Hippocampal formation (tissue), 2 donors: Measurements from ENCODE around the gene WDR18.
A peak's percentile ranks its signal among the peaks of the same experiment; 100 is the strongest.

Experiments
- DNase-seq, 2 donors: peaks; one replicate each; lab custom pipeline; 2025; lab: John Stamatoyannopoulos, UW

Gene WDR18, protein sequence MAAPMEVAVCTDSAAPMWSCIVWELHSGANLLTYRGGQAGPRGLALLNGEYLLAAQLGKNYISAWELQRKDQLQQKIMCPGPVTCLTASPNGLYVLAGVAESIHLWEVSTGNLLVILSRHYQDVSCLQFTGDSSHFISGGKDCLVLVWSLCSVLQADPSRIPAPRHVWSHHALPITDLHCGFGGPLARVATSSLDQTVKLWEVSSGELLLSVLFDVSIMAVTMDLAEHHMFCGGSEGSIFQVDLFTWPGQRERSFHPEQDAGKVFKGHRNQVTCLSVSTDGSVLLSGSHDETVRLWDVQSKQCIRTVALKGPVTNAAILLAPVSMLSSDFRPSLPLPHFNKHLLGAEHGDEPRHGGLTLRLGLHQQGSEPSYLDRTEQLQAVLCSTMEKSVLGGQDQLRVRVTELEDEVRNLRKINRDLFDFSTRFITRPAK

DNA sequence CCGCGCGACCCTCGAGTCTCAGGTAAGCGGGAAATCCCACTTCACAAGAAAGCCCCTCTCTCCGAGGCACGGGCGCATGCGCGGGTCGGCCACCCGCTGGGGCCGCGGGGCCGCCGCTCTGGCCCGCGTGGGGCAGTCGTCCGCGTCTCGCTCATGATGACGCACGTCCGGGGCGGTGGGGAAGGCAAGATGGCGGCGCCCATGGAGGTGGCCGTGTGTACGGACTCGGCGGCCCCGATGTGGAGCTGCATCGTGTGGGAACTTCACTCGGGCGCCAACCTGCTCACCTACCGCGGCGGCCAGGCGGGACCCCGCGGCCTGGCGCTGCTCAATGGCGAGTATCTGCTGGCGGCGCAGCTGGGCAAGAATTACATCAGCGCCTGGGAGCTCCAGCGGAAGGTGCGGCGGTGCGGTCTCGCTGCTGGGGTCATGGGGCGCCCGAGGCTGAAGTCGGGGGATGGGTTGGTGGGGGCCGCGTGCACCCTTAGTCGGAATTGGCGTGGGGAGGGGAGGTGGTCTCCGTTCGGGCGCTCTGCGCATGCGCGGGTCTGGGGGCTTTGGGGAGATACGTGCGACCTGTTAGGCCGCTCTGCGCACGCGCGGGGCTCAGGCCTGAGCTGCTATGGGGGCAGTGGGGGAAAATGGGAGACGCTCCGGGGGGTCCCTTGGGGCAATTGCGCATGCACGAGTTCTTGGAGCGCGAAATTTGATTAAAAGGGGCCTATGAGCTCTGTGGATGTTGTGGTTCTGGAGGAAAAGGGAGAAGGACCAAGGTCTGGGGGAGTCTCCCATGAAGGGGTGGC, at the start of gene WDR18:
WDR18 (plus strand) TSS at position 181 of the 803 bp plus-strand sequence; CDS start at position 190, 9 bp downstream.
- DNase-seq: peak; percentile 87 to 93

DNA sequence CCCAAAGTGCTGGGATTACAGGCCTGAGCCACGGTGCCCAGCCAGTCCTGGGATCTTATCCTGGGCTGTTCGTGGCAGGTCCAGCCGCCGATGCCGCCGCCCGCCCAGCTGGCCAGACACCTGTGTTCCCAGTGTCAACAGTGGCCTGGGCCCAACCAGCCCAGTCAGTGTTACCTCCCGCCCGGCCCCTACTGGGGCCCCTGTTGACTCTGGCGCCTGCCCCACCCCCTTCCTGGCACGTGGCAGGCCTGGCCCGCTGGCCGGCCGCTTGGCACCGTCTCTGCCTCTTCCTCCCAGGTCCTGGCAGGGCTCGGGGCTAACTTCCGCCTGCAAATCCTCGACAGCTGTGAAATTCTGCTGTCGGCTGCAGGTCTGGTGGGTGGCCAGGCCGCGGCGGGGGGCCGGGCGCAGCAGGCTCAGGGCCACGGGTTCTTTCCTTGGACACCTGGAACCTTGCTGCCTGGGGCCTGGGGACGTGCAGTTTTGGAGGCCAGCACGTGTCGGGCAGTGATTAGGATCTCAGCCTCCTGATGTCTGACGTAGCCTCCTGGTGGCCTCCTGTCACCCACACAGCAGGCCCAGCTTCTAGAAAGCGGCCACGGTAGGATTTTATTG, 49.2 kb upstream of the WDR18 start:
- DNase-seq: peak in 1 of 2 donors; percentile 56

DNA sequence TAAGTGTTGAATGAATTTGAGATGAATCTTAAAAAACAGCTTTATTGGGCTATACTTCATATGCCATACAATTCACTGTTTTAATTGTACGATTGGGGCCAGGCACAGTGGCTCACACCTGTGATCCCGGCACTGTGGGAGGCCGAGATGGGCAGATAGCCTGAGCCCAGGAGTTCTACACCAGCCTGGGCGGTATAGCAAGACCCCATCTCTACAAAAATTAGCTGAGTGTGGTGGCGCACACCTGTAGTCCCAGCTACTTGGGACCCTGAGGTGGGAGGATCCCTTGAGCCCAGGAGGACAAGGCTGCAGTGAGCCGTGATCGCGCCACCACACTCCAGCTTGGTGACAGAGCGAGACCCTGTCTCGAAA, 48.0 kb upstream of the WDR18 start:
- DNase-seq: no peak

DNA sequence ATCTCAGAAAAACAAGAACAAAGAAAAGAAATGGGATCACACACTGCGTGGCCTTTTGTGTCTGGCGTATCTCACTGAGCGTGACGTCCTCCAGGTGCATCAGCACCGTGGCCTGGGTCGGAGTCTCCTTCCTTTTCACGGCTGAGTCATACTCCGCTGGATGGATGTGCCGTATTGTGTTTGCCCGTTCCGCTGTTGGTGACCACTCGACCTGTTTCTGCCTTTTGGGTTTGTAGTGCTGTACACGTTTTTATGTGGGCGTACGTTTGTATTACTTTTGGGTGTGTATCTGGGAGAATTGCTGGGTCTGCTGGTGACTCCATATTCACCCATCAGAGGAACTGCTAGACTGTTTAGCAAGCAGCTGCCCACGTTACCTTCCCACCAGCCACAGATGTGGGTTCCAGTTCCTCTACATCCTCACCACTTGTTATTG, 46.9 kb upstream of the WDR18 start:
- DNase-seq: no peak

DNA sequence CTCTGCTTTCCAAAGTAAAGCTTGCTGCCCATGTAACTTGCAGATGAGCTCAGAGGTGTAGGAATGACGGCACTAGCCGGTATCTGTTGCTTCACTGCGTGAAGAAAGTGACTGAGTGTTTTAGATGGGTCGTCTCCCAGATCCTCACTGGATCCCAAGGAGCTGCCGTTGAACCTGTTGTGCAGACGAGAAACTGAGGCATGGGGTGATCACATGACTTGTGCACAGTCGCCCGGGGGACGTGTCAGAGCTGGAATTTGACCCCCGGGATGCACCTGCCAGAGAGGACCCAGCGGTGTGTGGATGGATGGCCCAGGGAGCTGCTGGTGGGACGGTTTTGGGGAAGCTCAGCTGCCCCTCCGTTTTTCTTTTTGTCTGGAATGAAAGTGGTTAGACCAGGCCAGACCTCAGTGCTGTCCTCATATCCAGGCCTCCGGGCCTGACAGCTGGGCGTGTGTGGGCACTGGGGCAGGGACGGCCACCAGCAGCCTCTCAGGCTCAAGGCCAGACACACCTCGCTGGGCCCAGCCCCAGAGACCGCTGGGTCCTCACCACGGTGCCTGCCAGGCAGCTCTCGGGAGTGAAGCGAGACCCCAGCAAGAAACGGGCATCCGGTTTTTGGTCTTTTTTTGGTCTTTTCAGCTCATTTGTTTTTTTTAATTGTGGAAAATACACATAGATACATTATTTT, 45.8 kb upstream of the WDR18 start:
- no peak for DNase-seq

DNA sequence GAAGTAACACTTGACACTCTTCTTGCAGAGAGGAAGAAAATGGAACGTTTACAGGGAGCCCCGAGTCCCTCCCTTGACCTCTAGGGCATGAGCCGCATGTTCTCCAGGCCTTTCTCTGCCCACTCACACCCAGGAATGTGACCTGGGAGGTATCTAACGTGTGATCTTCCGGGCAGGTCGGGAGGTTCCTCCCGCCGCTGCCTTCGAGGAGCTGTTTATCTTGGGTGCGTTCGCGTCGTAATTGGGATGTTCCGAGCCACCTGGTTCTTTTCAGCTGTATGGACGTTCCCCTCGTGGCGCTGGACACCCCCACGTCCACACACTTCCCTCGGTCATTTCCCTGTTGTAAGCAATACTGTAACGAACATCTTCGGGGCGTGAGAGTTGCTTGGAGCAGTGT, 44.7 kb upstream of the WDR18 start:
- no peak for DNase-seq

DNA sequence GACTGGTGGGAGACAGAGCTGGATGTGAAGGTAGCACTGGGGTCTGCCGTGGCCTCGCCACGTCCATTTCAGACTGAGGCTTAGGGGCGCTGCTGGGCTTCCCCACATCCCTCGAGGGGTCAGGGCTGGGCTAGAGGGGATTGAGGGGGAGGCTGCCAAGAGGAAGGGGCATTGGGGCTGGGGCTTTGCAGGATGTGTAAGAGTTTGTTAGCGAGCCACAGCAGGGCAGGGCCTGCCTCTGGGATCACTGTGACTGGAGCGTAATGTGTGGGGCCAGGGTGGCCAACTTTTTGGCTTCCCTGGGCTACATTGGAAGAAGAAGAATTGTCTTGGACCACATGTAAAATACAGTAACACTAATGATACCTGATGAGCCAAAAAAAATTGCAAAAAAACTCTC, 44.2 kb upstream of the WDR18 start:
- no peak for DNase-seq

DNA sequence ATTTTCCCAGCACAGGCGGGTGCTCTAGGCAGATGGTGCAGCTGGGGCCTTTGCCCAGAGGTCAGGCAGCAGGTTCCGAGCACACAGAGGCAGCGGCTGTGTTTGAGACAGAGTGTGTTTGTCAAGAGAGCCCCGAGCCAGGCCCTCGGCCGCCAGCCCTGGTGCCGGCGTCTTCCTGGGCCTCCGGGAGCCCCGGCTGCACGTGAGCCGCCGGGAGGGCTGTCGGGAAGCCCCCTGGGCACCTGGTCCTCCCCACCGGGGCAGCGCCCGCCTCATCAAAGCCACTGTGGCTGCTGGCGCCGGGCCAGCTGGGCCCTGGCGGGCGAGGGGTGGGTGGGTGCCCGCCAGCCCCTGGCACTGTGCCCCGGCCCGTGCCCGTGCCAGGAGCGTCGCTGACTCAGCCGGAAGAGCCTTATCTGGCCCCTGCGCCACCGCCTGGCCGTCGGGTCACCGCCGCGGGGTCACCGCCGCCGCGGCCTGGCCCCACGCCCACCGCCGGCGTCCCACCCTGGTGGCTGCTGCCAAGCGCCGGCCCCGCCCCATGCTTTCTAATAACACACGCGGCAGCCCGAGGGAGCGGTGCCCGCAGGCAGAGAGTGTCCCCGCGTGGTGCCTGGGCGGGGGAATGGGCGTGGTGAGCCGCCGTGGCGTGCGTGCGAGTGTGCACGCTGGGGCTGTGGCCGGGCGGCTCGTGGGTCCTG, 43.4 kb upstream of the WDR18 start:
- DNase-seq: peak; percentile 47 to 51

DNA sequence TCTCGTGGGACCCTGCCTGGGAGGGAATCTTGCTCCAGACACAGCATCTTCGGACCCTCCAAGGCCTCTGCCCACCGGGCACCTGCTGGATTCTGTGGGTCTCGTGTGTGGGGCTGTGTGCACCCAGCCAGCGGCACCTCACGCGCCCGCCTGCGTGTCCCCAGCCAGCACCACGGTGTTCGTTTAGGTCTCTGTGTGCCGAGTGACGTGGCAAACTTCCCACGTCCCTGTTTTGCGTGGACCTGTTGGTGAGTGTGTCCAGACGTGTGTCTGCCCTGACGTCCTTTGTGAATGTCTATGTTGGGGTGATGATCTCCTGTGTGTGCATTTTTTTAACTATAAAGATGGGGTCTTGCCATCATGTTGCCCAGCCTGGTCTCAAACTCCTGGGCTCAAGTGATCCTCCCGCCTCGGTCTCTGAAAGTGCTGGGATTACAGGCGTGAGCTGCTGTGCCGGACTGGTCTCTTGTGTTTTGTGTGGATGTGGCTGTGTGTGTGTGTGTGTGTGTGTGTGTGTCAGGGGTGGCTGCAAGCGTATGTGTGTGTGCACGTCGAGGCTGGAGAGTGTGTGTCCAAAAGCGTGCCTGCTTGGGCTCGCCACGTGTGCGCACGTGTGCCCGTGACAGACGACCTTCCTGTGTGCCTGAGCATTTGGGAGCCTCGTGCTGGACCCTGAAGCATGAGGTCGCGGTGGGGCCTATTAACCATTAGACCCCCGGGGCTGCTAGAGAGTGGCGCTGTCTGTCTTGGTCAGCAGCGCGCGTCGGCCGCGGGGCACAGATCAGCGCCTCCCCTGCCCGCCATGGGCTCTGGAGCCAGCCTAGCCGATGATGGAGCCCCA, 42.6 kb upstream of the WDR18 start:
- DNase-seq: no peak

DNA sequence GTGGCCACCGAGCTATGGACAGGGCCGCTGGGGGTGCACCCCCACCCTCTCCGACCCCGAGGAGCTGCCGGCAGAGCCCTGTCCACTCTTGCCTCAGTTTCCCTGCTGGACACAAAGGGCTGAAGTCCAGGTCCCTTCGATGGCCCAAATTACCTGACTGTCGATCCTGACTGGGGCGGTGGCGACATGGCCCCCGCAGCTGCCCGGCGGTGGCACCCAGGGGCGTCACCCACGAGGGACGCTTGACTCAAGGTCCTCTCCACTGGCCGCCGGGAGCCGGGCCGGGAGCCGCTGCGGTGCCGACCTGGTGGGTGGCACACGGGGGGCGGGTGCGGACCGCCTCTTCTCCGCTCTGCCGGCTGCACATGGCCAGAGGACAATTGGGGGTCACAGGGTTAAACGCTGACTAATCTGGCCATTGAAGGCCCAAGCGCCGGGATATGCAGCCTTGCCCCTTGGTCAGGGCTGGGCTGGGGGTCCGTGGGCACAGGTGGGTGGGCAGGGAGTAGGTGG, 42.0 kb upstream of the WDR18 start:
- no peak for DNase-seq

DNA sequence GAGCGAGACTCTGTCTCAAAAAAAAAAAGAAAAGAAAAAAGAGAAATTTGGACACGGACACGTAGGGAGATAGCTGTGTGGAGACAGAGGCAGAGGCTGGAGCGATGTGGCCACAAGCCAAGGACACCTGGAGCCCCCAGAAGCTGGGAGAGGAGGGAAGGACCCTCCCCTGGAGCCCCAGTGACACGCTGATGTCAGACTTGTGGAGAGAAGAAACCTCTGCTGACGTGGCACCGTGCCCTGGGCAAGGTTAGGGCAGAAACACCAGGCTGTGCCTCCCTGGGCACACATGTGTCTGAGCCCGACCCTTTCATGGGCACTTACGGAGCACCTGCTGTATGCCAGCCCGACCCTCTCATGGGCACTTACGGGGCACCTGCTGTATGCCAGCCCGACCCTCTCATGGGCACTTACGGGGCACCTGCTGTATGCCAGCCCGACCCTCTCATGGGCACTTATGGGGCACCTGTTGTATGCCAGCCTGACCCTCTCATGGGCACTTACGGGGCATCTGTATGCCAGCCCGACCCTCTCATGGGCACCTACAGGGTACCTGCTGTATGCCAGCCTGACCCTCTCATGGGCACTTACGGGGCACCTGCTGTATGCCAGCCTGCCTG, 40.5 kb upstream of the WDR18 start:
- no peak for DNase-seq

DNA sequence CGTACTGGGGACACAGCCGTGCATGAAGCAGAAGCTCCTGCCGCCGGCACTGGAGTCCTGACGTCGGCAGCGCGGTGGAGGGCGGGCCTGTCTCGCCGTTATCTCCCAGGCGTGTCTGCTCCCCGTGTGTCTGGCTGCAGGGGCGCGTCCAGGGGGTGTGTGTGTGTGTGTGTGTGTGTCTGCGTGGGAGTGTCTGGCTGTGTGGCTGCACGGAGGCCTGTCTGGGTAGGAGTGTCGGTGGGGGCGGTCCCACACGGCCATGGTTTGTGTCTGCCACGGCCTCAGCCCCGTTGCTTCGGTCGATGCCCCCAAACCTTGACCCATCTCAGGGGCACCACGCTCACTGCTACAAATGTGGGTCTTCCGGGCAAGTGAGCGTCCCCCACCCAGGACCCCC, 40.0 kb upstream of the WDR18 start:
- no peak for DNase-seq

DNA sequence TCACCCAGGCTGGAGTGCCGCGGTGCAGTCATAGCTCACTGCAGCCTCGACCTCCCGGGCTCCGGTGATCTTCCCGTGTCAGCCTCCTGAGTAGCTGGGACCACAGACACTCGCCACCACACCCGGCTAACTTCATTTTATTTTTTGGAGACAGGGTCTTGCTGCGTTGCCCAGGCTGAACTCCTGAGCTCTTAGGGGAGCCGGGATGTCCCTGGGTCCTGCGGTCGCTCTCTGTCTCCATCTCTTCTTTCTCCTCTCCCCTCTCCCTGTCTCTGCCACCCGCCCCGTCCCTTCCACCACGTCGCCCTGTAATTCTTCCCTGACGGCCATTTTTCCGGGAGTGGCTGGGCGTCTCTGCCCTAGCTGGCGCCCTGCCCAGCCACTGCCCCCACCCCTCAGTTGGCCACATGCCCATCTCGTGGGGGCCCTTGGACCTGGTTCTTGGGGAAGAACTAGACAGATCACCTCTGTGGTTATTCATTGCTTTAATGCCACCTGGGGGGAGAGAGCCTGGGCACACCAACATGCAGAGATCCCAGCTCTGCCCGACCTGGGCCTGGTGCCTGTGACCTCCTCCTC, 39.4 kb upstream of the WDR18 start:
- no peak for DNase-seq

DNA sequence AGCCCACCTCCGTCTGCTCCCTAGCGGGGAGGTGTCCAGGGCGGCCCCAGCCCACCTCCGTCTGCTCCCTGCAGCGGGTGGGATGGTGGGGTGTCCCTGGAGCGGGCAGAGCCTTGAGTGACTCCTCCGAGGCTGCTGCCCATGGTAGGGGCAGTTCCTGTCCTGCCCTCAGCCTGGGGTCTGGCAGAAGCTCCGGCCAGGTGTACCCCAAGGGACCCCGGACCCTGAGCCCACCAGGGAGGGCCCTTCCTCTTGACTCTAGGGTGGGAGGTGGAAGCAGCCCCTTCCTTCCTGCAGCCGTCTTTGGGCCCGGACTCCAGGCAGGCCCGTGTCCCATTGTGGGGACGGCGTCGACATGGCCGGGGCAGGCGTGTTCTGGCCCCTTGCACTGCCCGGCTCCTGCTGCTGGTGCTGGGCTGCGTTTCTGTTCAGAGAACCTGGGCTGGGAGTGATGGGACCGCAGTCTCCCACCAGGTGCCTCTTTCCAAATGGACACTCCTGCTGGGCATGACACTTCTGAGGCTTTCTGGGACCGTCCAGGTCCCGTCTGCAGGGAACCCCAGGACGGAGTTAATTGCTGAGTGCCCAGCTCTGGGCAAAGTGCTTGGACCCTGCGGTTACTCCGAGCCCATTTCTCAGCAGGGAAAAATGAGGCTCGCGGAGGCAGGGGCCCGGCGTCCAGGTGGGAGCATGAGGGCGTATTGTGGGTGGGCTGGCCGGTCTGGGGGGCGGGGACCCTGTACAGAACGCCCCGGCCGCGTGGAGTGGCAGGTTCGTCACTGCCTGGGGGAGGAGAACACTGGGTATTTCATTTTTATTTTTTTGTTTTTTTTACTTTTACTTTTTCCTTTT, 38.5 kb upstream of the WDR18 start:
- no peak for DNase-seq

DNA sequence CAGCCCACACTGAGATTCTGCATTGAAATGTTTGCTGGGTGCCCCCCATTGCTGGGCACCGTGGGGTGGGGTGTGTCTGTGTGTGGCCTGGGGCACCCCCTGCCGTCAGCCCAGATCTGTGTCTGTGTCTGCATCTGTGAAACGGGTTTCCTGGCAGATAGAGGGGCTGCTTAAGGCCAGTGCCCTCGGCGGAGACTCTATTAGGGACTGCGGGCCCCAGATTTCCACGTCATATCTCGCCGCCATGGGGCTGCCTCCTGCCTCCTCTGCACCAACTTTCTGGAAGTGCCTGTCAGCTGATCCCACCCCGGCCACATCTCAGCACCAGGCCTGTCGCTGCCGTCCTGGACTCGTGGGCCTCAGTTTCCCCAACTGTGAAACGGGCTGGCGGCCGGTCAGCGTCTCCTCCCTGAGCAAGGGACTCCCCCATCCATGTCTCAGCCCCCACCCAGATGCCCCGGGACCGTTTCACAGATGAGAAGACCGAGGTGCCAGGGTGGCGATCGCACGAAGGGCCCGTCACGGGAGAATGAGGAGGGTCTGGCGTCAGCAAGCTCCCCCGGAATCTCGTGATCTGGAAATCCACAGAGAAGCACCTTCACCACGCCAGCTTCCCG, 36.9 kb upstream of the WDR18 start:
- no peak for DNase-seq

DNA sequence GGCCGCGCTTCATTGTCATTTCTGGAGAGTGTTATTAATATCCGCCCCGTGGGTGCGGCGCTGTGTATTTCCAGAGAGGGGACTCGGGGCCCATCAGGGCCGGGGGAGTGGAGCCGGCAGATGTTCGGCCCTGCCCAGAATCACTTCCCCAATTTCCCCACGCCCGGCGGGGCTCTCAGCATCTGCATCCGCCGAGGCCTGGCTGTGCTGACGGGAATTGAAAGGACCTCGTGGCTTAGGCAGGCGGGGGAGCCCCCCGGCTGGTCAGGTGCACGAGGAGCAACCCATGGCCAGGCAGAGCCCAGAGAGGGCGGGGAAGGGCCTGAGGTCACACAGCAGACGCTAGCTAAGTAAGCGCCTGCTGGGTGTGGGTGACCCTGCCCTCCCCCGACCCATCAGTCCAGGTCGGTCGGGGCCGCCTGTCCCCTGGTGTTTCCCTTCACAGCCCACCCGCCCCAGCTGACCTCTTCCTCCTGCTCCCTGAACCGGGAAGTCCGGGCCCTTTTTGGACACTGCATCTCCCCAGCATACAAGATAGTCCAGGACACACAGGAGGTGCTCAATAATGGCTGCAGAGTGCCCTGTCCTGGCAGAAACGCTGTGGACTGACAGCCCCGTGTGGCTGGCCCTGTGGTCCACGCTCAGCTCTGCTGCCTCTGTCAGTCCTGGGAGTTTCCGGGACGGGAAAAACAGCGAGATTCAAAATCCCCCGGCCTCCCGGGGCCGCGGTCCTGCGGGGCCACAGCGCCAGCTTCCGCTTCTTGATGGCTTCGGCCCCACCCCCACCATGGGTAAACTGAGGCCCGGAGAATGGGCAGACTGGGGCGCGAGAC, 36.2 kb upstream of the WDR18 start:
- no peak for DNase-seq

DNA sequence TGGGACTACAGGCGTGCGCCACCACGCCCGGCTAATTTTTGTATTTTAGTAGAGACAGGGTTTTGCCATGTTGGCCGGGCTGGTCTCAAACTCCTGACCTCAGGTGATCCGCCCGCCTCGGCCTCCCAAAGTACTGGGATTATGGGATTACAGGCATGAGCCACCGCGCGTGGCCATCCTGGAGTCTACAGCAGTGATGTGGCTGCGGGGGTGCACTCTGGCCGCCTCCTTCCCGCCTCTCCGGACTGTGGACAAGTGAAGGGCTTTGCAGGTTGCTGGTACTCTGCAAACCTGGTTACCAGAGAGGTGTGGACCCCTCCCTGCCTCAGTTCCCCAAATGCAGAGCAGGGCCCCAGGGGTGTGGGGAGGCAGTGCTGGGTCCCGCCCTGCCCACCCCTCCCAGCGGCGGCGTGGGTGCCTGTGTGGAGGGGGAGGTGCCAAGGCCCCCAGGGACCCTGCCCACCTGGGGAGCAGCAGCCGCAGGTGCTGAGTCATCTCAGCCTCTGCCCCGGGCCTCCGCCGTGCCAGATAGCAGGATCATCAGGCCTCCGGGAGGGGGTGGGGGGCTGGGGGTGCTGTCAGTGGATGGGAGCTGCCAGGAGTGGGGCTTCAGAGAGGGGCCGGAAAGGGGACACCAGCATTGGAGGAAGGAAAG, 35.2 kb upstream of the WDR18 start:
- DNase-seq: no peak
